K562 (cell line): Measurements from ENCODE around the gene LONP1. TPM values are rescaled to one million over a fixed set of nuclear protein-coding genes. Genes with fewer than 3 reads are reported as not detected.

Source experiments
- ATAC-seq: fragments of 200-7000 bp; cut with Tn5 transposase; 3 replicates; pipeline ENCODE4 v1.9.1; 2020; ENCODE audit warnings: moderate library complexity
- BruUV-seq: library from RNA; stranded (reverse); fragments of 400-500 nt; replicated peaks from 2 replicates; lab custom pipeline; 2021; lab: Mats Ljungman, UMichigan
- CTCF ChIA-PET: fragments of 300-600 bp; formaldehyde crosslinking; extraction: SDS; loops from one replicate; lab custom pipeline; 2021; ENCODE audit warnings: low intra/inter-chr PET ratio; lab: Yijun Ruan, JAX
- POLR2A ChIA-PET: fragments of 300-600, 350-650 bp; sonication (Branson Sonifier 250); formaldehyde crosslinking; extraction: SDS; loops from one replicate; lab custom pipeline; 2021; ENCODE audit warnings: antibody characterized with exemption, inconsistent platforms; lab: Yijun Ruan, JAX
- DNase-seq, 4 experiments: peaks; one replicate each; pipeline versions ENCODE4 v3.0.0 to v3.0.0-alpha.2; 2011 to 2018; ENCODE audit warnings: low spot score in 3 of 4, mixed read lengths in 3 of 4; ENCODE audit errors: extremely low read depth in 1 of 4
- FAIRE-seq: peaks from 2 replicates; lab custom pipeline; 2011; peaks lifted over from hg19 to GRCh38; lab: Jason Lieb, UNC
- H2AFZ ChIP-seq: 2 replicates; pipeline ENCODE4 v1.6.0; 2011; ENCODE audit warnings: low read depth, low read length, control low read depth, inconsistent platforms
- H3K27ac ChIP-seq: fragments of 200-600 bp; 3 replicates; pipeline ENCODE4 v1.8.0; 2011; ENCODE audit warnings: low read depth, mild to moderate bottlenecking, control low read depth, inconsistent platforms, low read length, moderate library complexity, mixed read lengths; ENCODE audit errors: extremely low read depth
- H3K27me3 ChIP-seq, 2 experiments: fragments of 300-600 bp in 1 of 2; 2 replicates in 1 of 2; 3 replicates in 1 of 2; pipeline versions ENCODE4 v1.6.0 to v1.8.0; 2011; ENCODE audit warnings: inconsistent platforms in 2 of 2, low read length in 2 of 2, mild to moderate bottlenecking in 1 of 2, mixed read lengths in 1 of 2, moderate library complexity in 1 of 2; ENCODE audit not compliant: control insufficient read depth in 2 of 2, insufficient read depth in 2 of 2
- H3K36me3 ChIP-seq: fragments of 300-600 bp; 3 replicates; pipeline ENCODE4 v1.8.0; 2011; ENCODE audit warnings: mild to moderate bottlenecking, low read length, inconsistent platforms; ENCODE audit not compliant: control insufficient read depth, insufficient read depth
- H3K4me1 ChIP-seq, 2 experiments: fragments of 200-600 bp in 1 of 2; replicated peaks in 1 of 2; 2 replicates in 1 of 2; 3 replicates in 1 of 2; pipeline versions ENCODE4 v1.5.1 to v1.8.0; 2011; ENCODE audit warnings: inconsistent platforms in 2 of 2, low read length in 2 of 2, mild to moderate bottlenecking in 1 of 2, mixed read lengths in 1 of 2, moderate library complexity in 1 of 2; ENCODE audit not compliant: control insufficient read depth in 2 of 2, insufficient read depth in 2 of 2
- H3K4me2 ChIP-seq: 2 replicates; pipeline ENCODE4 v1.6.1; 2011; ENCODE audit warnings: low read length, control low read depth, inconsistent platforms, mixed read lengths; ENCODE audit not compliant: insufficient read depth
- H3K4me3 ChIP-seq: fragments of 200-600 bp; sonication (generic), shearing (Covaris generic); 2 replicates; pipeline ENCODE4 v1.5.1; 2016; ENCODE audit warnings: control low read depth, inconsistent platforms
- H3K79me2 ChIP-seq: fragments of 200-600 bp; 3 replicates; pipeline ENCODE4 v1.8.0; 2011; ENCODE audit warnings: low read length, inconsistent platforms; ENCODE audit not compliant: control insufficient read depth, insufficient read depth
- H3K9ac ChIP-seq, 2 experiments: 2 replicates each; pipeline versions ENCODE4 v1.6.0 to v1.6.1; 2011; ENCODE audit warnings: low read depth in 2 of 2, low read length in 2 of 2, control low read depth in 1 of 2, inconsistent platforms in 1 of 2, mild to moderate bottlenecking in 1 of 2, mixed read lengths in 1 of 2; ENCODE audit not compliant: insufficient read depth in 1 of 2
- H3K9me1 ChIP-seq: one replicate; pipeline ENCODE4 v1.6.0; 2011; ENCODE audit warnings: inconsistent platforms, mild to moderate bottlenecking, low read length, moderate library complexity; ENCODE audit not compliant: control insufficient read depth, insufficient read depth
- H3K9me3 ChIP-seq: replicated peaks from 2 replicates; pipeline ENCODE4 v1.5.1; 2011; ENCODE audit warnings: low read depth, low read length, inconsistent platforms; ENCODE audit not compliant: control insufficient read depth, insufficient read depth
- H4K20me1 ChIP-seq: replicated peaks from 2 replicates; pipeline ENCODE4 v1.6.1; 2011; ENCODE audit warnings: low read length, inconsistent platforms, mixed read lengths; ENCODE audit not compliant: control insufficient read depth, insufficient read depth
- EHMT2 ChIP-seq: fragments of 450-650 bp; IDR thresholded peaks from 2 replicates; pipeline ENCODE4 v1.6.1; 2018; ENCODE audit warnings: antibody characterized with exemption
- PATZ1 ChIP-seq: fragments of 250-450 bp; sonication (Bioruptor Pico); IDR thresholded peaks from 2 replicates; pipeline ENCODE4 v1.5.0; 2020; ENCODE audit warnings: mild to moderate bottlenecking, borderline replicate concordance
- ZKSCAN1 ChIP-seq: fragments of 150-350 bp; IDR thresholded peaks from 2 replicates; pipeline ENCODE4 v1.6.1; 2016; ENCODE audit warnings: low read depth, low read length
- ZNF24 ChIP-seq: fragments of 450-650 bp; IDR thresholded peaks from 2 replicates; pipeline ENCODE4 v1.6.1; 2016
- ZNF778 ChIP-seq: fragments of 450-650 bp; formaldehyde crosslinking; IDR thresholded peaks from 2 replicates; pipeline ENCODE4 v1.4.0; 2020; ENCODE audit warnings: mild to moderate bottlenecking, moderate library complexity
- WGBS: fragments of 100-300 bp; shearing (Covaris generic); methylation state at CpG from one replicate; pipeline ENCODE4 v1.1.6; 2016; ENCODE audit warnings: low coverage, mixed read lengths; ENCODE audit not compliant: insufficient coverage; ENCODE audit errors: missing lambda C conversion rate; 5-methylcytosine and 5-hydroxymethylcytosine counted together
- in situ Hi-C: fragments of 300-500 bp; cut with MboI; formaldehyde crosslinking; loops from 4 replicates; pipeline ENCODE4 v1.15.0; 2018; ENCODE audit warnings: inconsistent platforms, mixed read lengths
- intact Hi-C: fragments of 100-400 bp; cut with micrococcal nuclease; formaldehyde crosslinking; loops from 2 replicates; pipeline ENCODE4 v1.14.2; 2022
- polyA plus RNA-seq, 8 experiments: library from polyadenylated mRNA; depleted of rRNA in 4 of 8; stranded (reverse) in 5 of 8; unstranded in 3 of 8; fragments of >200 nt; fragmentation: Nextera tagmentation in 2 of 8; fragmentation: Illumina TruSeq in 1 of 8; extraction: Ambion mirVana in 2 of 8; extraction: Trizol in 1 of 8; gene quantifications; 2 replicates each; pipeline versions ENCODE4 v1.2.1 to v1.2.3, GENCODE V29; 2011 to 2014; ENCODE audit warnings: inconsistent platforms in 1 of 8, missing spikeins in 1 of 8
- total RNA-seq, 7 experiments: library from RNA; depleted of rRNA in 6 of 7; stranded (reverse); fragments of >200 nt in 6 of 7; fragmentation: Illumina TruSeq in 2 of 7; extraction: Trizol in 2 of 7; gene quantifications; 2 replicates each; pipeline versions ENCODE4 v1.2.1 to v1.2.3, GENCODE V29; 2011 to 2021; ENCODE audit warnings: low replicate concordance in 1 of 7
- TF ChIP-seq, protein P1 (sequence below): IDR thresholded peaks from 3 replicates; pipeline ENCODE4 v1.6.1; 2011; ENCODE audit warnings: borderline replicate concordance, mild to moderate bottlenecking; ENCODE audit not compliant: insufficient read length, insufficient read depth

LONP1 gene
- total and polyA plus RNA-seq, 9 of the 15 experiments (the other 6 are each of a cell fraction or from before 2014, with no cell fraction given), result 1.1 to 238 (median 84.5) TPM

DNA sequence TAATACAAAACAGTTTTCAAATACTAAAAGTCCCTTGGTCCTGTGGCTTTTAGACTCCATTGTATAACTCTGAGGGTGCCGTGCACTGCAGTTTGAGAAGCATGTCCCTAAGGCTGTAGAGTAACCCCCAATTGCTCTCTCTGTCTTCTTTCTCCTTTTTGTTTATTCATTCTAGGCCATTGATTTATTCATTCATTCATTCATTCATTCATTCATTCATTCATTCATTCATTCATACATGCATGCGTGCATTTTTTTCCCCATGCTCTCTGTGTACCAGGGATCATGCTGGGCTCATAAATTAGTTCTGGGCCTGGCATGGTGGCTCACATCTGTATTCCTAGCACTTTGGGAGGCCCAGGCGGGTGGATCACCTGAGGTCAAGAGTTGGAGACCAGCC is 45.3 kb upstream of the LONP1 start:
- Histone ChIP-seq H3K4me2 (no peak overlapping the region), H3K4me1 (no peaks in the 10 kb centered on the region; a peak in 1 of 5 replicates), H3K27ac (no peak overlapping the region), H2AFZ (no peak overlapping the region), H3K79me2 (no peaks in the 10 kb centered on the region), H3K9me1 (no peaks in the 10 kb centered on the region), H3K9ac (no peak overlapping the region), H4K20me1 (no peaks in the 10 kb centered on the region), H3K9me3 (no peaks in the 10 kb centered on the region), H3K4me3 (no peak overlapping the region), H3K27me3 (peaks cover 3 to 8% of the 10 kb centered on the region in 2 experiments; a peak in 4 of 5 replicates), H3K36me3 (no peaks in the 10 kb centered on the region)
- WGBS, result 58% methylated on average over 3 of the region's 3 CpGs
- ChIA-PET POLR2A (no interaction called here), CTCF (no interaction called here)
- ATAC-seq, result no peak
- DNase-seq, result no peak
- FAIRE-seq, result no peak
- TF ChIP-seq PATZ1 (CRISPR knock-in tag), result no peak
- peak; percentile 94 for TF ChIP-seq ZNF24
- no TSS peak for BruUV-seq
- in situ Hi-C loops (no loop called here), intact Hi-C loops (no loop called here)

DNA sequence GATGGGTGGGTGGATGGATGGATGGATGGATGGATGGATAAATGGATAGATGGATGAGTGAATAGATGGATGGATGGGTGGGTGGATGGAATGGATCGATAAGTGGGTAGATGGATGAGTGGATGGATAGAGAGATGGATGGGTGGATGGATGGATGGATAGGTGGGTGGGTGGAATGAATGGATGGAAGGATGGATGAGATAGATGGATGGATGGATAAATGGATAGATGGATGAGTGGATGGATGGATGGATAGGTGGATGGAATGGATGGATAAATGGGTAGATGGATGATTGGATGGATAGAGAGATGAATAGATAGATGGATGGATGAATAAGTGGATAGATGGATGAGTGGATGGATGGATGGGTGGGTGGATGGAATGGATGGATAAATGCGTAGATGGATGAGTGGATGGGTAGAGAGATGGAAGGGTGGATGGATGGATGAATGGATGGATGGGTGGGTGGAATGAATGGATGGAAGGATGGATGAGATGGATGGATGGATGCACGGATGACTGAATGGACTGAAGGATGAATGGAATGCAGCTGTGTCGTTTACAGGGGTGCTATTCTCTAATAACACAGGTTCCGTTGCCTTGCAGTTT is 42.8 kb upstream of the LONP1 start:
- in situ Hi-C loops, result no loop called here
- no TSS peak for BruUV-seq
- CTCF ChIA-PET, result no interaction called here
- peaks cover 14 to 20% of the 10 kb centered on the region in 2 experiments for H3K27me3 ChIP-seq
- H2AFZ ChIP-seq, result no peak overlapping the region
- 0% methylated on average over 5 of the region's 5 CpGs for WGBS
- no peaks in the 10 kb centered on the region for H3K9me3 ChIP-seq
- DNase-seq, result no peak
- intact Hi-C loops, result no loop called here
- H3K36me3 ChIP-seq, result no peaks in the 10 kb centered on the region
- no peak overlapping the region for H3K9ac ChIP-seq
- no peak for TF ChIP-seq ZKSCAN1
- TF ChIP-seq EHMT2, result 0 out of 2 replicates have a peak, but pooled peaks have one; percentile 46
- TF ChIP-seq, protein P1, sequence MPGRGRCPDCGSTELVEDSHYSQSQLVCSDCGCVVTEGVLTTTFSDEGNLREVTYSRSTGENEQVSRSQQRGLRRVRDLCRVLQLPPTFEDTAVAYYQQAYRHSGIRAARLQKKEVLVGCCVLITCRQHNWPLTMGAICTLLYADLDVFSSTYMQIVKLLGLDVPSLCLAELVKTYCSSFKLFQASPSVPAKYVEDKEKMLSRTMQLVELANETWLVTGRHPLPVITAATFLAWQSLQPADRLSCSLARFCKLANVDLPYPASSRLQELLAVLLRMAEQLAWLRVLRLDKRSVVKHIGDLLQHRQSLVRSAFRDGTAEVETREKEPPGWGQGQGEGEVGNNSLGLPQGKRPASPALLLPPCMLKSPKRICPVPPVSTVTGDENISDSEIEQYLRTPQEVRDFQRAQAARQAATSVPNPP, result no peak
- no peak for TF ChIP-seq ZNF778 (CRISPR knock-in tag)
- no peak overlapping the region for H3K4me3 ChIP-seq
- H3K79me2 ChIP-seq, result no peaks in the 10 kb centered on the region
- H3K27ac ChIP-seq, result no peak overlapping the region
- no peak overlapping the region for H3K4me2 ChIP-seq
- H4K20me1 ChIP-seq, result no peaks in the 10 kb centered on the region
- POLR2A ChIA-PET, result no interaction called here
- FAIRE-seq, result no peak
- no peak for ATAC-seq
- H3K4me1 ChIP-seq, result no peaks in the 10 kb centered on the region; a peak in 1 of 5 replicates
- no peaks in the 10 kb centered on the region for H3K9me1 ChIP-seq
